Posterior cingulate gyrus (tissue), 11 donors: ENCODE measurements around the gene CHI3L1.

Source experiments
- DNase-seq, 10 donors: peaks; one replicate each; pipeline versions ENCODE4 v3.0.0 to v3.0.0-alpha.2; 2020 to 2021; ENCODE audit warnings: mixed read lengths in 3 of 10
- intact Hi-C: fragments of 100-400 bp; cut with DNase I; formaldehyde crosslinking; loops from one replicate; pipeline ENCODE4 v1.15.1; 2023

Gene CHI3L1

DNA sequence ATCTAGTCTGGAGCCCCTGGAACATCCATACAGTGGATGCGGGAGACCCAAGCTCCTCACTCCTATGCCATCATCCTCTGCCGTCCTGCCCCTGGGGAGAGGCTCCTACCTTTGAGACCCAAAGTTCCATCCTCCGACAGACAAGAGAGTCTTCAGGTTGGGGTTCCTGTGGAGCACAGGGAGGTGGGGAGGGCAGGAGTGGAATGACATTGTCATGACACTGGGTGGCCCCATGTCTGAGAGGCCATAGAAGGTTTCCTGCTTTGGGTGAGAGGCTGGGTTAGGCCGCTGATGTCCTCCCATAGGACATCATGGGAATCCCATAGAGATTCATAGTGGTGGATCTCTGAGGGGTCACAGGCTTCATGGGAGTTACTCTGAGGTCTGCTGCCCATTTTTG, 2.0 kb downstream of the CHI3L1 start:
- intact Hi-C loops, result no loop called here

DNA sequence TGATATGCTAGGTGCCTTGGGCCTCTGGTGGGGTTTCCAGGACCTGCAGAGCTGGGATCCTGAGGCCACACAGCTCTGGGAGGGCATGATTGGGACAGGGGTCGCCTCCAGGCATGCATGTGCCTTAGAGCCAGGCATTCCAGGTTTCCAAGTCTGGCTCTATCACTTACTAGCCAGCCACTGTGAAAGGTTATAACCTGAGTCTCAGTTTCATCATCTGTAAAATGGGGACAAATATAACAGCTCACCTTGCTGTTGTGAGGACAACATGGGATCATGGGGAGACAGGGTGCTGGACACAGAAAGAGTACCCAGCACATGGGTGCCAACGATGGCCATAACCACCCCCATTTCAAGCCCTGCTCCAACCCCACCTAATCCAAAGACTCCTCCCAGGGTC, 2.7 kb downstream of the CHI3L1 start:
- intact Hi-C loops, result no loop called here
- DNase-seq, result peak in 1 of 10 donors; percentile 38

More for the DNA sequence above, 2.0 kb downstream of the CHI3L1 start:
- peak in 1 of 10 donors; percentile 16 for DNase-seq

DNA sequence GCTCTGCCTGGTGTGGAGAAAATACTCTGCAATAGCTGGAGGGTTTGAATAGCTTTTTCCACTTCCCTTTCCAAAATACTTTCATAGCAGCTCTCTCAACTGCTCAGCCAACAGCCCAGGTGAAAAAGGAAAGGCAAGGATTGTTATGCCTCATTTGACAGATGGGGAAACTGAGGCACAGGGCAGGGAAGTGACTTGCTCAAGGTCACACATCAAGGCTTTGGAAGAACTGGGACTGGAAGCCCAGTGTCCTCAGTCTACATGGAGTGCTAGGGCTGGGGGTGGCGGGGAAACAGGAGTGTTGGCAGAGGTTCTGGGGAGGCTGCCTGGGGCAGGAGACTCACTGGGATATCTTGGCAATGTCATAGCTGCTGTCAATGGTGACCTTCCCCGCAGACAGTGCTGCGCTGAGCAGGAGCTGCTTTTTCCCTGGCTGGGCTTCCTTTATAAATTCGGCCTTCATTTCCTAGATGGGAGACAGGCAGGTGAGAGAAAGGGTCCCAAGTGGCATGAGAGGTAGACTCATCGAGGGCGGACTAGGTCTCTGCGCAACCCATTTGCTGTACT, 4.0 kb downstream of the CHI3L1 start:
- DNase-seq, result peak in 1 of 10 donors; percentile 59
- intact Hi-C loops, result no loop called here

DNA sequence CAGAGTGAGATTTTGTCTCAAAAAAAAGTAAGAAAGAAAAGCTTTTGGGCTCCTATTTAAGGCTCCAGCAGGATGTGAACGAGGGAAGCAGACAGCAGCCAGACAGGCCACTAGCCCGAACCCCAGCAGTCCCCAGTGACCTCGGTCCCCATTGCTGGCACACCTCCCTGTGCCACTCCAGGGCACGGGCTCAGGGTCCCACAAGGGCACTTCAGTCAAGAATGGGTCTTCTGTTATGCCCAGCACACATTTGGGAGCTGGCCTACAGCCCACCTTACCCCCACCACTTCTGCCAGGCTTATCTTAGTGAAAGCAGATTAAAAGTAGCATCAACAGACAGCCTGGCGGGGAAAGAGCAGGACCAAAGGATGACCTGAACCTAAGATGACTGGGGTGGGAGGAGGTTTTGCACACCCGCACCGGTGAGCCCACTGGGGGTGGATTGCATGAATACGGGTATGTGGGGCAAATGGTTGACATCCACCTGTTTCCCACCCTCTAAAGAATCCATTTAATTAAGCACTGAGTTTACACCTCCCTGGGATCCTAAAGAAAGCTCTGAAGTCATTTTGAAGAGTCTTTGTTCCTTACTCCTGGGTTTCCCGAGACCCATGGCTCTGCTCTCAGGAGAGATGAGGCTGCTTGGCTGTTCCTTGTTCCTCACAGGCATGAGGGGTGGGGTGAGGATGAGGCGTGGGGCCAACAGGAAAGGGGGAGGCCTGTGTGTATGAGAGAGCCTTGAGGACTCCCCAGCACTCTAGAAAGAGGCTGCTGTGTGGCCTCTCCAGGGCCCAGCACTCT, 4.7 kb downstream of the CHI3L1 start:
- intact Hi-C loops, result no loop called here
- DNase-seq, result peak in 2 of 10 donors; percentile 51 to 52

DNA sequence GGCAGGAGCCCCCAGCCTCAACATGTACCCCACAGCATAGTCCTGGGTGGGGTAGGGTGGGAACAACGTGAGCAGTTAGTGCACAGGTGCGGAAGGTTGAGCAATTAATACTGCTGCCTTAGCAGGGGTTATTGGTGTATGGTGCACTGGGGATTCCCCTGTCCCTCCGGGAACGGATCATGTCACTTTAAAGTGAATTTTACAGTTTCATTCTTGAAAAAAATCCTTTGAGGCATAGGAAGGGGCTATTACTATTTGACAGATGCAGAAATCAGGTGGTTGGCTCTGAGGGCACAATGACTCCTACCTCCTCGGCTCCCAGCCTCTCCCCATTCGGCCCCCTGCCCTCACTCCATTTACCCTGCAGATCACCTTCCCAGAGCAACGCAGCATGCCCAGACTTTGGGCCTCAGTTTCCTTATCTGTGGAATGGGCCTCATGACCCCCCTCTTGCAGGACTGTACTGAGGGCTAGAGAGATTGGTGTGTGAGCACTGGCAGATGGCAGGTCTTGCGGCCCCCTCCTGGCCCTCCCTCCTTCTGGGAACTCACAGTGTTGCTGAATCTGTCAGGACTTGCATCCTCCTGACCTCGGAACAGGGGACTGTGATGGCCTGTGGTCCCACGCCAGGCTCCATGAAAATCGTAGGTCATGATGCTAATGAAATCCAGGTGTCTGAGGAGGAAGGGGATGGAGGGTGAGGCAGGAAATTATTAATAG, 5.7 kb downstream of the CHI3L1 start:
- DNase-seq, result peak in 2 of 10 donors; percentile 27 to 49

DNA sequence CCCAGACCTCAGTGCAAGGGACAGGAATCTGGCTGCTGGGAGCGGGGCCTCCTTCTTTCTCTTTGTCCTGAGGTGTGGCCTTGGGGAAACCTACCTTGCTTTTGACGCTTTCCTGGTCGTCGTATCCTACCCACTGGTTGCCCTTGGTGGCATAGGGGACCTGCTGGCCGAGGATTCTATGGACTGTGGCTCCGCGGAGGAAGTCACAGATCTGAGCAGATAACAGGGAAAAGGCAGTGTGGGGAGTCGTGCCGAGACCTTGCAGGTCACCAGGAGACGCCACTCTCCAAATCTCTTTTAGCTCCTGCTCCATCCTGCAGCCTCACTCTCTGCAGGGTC, 6.9 kb downstream of the CHI3L1 start:
- intact Hi-C loops, result no loop called here
- DNase-seq, result peak in 1 of 10 donors; percentile 55

More for the DNA sequence above, 5.7 kb downstream of the CHI3L1 start:
- intact Hi-C loops, result no loop called here

DNA sequence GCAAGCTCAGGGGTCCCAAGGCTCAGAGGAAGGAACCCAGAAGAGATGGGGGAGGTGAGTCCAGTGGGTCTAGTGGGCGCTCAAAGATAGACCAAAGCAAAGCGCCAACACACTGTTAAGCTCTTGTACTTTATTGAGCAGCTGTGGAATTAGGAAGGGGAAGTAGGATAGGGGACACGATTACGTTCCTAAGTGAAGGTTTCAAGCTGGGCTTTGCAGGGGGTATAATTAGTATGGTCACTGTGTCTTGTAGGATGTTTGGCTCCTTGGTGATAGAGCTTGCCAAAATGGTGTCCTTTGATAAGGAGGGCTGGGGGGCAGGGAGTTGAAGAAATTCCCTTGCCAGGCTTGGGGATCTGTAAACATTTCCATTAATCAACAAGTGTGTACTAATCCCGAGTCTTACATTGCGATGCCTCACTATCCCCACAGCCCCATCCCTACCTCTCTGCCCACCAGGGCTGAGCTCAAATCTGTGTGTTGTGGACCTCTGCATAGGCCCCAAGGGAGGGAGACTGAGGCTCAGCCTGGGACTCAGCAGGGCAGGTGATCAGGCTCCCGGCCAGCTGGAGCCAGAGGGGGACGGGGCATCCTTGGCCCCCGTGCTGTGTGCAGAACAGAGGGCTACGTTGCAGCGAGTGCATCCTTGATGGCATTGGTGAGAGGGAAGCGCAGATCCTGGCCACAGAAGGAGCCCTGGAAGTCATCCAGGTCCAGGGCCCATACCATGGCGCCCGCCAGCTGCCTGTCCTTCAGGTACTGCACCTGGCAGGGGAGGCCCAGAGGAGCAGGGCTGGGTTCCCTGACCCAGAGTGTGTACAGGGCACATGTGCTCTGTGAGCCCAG, 7.5 kb downstream of the CHI3L1 start:
- DNase-seq, result peak in 2 of 10 donors; percentile 54 to 76
- intact Hi-C loops, result no loop called here

DNA sequence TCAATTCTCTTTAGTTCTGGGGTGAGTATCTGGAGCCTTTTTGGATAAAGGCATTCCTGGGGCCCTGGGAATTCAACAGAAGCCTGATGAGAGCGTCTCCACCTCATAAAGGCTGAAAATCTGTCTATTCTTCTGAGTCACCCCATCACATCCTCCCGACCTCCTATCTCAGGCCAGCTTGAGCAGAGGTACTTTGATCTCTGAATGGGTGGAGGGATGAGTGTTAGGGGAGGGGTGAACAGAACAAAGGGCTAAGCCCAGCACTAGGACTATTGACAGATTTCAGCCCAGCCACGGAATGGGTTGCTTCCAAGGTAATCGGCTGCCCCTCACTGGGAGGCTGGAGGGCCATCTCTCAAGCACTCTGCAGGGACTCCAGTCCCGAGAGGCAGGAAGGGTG, 8.4 kb downstream of the CHI3L1 start:
- intact Hi-C loops, result no loop called here
- no peak for DNase-seq

DNA sequence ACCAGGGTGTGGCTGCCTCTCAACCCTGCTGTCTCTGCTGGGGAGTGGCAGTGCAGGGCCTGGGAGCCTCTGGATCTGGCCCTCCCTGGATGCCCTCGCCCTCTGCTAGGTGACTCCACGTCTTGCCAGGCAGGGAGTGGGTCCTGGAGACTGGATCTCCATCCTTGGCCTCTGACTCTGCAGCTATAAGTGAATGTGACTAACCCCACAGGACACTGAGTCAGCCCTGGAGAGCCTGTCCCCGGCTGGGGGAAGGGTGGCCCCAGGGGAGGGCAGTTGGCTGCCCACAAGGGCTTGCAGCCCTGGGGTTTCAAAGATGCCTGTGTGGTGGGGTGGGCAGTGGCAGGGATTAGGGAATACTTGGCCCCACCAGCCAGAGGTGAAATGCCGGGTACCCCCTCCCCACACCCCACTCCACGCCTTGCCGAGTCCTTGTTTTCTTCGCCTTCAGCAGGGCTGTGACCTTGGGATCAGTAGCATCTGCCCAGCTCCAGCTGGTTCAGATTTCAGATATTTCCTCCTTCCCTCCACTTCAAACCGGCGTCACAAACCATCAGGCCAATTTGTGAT, 8.9 kb downstream of the CHI3L1 start:
- intact Hi-C loops, result no loop called here
- DNase-seq, result peak in 2 of 10 donors; percentile 42 to 77

DNA sequence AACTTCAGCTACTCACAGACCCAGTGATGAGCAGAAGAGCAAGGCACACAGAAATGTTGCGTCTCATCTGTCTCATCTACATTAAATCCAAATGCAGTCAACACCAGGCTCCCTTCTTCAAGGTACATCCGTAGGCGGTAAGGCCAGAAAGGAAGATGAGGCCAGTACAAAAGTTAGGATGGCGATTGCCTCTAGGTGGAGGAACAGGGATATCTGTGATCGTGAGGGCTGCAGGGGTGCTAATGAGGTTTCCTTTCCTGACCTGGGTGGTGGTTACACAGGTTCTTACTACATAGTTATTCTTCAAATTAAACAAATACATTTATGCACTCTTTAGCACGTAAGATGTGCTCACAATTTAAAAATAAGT, 9.5 kb downstream of the CHI3L1 start:
- intact Hi-C loops, result no loop called here

DNA sequence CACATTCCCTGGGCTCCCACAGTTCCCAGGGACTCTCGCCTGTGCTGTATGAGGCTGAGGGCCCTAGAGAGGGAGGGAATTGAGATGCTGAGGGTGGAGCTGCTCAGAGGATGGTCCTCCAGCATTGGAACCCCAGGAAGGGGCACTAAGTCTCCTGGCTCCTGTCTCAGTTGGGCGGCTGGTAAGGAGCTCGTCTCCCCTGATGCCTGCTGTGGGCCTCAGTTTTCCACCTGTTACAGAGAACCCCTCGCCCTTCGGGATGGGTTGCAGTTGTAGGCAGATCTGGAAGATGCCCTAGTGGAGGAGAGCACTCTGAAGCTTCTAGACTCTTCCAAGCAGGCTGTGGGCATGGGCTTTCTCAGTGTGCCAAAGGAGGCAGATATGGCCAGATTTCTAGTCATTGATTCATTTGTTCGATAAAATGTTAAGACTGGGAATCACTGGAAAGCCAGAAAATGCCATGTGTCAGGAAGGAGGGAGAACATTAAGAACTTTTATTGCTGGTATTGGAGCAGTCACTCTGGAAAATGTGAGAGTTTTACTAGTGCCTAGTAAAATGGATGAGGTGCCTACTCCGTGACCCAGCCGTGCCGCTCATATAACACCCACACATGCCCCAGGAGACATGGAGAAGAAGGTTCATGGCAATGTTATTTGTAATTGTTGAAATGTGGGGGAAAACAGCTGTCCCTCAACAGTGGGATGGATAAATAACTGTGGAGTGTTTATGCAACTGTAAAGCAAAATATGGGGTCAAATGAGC, 10.1 kb downstream of the CHI3L1 start:
- intact Hi-C loops, result no loop called here
- DNase-seq, result peak in 2 of 10 donors; percentile 35 to 64

More for the DNA sequence above, 9.5 kb downstream of the CHI3L1 start:
- peak in 1 of 10 donors; percentile 11 for DNase-seq

DNA sequence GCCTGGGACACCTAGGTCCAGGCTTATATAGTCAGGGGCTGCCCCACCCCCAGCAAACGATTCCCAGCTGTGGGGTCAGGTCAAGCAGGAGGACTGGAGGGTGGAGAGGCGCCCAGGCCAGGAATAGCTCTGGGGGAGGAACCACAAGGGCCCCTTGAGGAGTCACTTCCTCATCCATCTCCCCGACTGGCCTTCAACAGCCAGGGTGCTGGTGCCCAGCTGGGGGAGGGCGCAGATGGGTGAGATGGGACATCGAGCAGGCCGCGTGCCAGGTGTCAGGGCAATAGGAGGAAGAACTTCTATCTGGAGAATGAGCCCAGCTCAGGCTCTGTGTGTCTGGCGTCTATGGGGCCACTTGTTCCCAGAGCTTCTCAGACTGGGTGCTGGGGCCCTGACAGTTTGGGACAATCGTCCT, 10.7 kb downstream of the CHI3L1 start:
- intact Hi-C loops, result no loop called here

DNA sequence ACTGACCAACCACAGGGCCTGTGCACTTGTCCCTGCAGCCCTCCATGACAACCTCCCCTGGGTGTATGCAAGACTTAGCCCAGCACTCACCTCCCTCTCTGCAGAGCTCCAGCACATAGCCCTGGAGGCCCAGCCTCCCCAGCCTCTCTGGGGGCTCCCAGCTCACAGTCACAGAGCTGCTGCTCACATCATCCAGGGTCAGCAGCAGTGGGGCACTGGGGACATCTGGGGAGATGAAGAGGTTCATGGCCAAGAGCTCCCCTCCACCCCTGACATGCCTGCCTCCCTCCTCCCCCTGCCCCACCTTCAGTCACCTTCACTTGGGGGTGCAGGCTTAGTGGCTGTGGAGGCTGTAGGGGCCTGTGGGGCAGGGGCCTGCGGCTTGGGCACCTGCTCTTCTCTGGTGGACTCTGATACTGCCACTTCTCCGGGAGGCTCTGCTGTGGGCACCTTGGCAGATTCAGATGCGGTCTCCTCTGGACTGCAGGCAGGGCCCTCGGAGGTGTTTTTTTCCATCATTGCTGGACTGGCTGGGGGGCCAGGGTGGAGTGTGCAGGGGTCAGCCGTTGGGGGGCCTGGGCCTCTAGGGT, 11.2 kb downstream of the CHI3L1 start, which contains the start of gene MYBPH:
Gene MYBPH (minus strand): TSS at position 590 of the 590 bp plus-strand sequence. CDS start 71 bp downstream, at position 519.
- intact Hi-C loops, result no loop called here

More for the DNA sequence above, 10.7 kb downstream of the CHI3L1 start:
- DNase-seq, result peak in 3 of 10 donors; percentile 41 to 93 (median 78)

DNA sequence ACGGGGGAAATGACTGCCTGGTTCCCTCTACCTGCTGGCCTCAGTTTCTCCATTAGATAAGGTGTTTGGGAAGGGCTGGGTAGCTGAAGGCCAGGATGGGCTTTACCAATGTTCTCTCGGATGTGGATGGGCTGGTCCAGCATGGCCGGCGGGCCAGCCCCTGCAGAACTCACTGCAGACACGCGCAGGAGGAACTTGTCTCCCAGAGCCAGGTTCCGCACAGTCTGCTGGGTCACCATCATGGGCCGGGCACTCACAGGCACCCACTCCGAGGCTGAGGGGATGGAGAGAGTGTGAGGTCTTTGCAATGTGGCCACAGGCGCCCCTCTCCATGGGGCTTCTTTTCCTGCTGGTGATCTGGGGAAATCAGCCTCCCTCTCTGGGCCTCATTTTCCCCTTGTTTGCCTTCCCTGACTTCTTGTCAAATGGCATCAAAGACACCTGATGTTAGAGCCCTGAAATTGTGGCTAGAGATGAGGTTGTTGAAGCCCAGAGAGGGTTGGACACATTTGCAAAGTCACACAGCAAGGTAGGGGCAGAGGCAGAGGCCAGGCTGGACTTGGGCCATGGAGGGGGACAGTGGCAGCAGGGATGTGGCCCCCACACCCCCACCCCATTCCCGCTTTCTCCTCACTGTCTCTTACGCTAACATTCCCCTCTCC, 12.0 kb downstream of the CHI3L1 start:
- peak in 3 of 10 donors; percentile 24 to 80 (median 78) for DNase-seq
- intact Hi-C loops, result loop anchor here (5.0 kb wide), 1 partner anchor 43 kb away; no protein-coding TSS in a partner anchor

More for the DNA sequence above, 11.2 kb downstream of the CHI3L1 start, which contains the start of gene MYBPH:
- peak in 2 of 10 donors; percentile 29 to 59 for DNase-seq

DNA sequence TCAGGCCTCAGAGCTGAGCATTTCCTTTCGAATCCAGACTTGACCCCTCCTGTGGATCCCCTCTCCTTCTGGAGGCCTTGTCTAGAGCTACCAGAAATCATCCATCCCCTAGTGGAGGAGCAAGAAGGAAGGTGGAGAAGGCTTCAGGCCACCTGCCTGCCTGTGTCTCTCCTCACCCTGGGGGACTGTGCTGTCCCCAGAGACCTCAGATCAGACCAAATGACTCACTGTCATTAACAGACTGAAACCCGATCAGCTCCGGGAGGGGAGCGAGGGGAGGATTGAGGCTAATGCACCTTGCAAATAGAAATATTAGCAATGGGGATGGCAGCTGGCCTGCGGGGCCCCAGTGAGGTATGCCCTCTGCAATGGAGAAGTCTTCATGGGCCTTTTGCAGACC, 12.9 kb downstream of the CHI3L1 start:
- peak in 2 of 10 donors; percentile 31 to 72 for DNase-seq
- intact Hi-C loops, result loop anchor here (2.0 to 5.0 kb wide), 2 partner anchors 44 to 53 kb away; no protein-coding TSS in a partner anchor

DNA sequence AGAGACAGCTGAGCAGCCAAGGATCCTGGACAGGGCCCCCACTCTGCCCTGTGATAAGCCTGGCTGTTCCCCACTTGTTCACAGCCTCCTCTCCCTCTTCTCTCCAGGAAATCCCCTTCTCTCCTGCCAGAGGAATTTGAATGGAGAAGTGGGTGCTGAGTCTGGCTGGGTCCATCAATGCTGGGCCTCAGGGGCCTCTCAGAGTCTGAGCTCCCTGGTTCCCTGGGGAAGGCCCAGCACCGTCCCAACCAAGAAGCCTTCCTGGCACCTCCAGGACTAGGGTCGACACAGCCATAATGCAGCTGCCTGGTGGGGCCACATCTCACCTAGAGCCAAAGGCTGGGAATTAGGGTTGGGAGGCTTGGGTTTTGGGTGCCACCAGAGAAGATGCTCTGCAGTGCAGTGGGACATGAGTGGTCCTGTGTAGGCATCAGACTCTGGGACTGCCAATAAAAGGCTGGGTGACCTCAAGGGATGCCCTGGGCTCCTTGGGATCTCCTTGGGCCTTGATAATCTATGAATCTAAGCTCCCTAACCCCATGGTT, 13.4 kb downstream of the CHI3L1 start:
- intact Hi-C loops, result loop anchor here (2.0 to 5.0 kb wide), 2 partner anchors 44 to 52 kb away; no protein-coding TSS in a partner anchor
- peak in 2 of 10 donors; percentile 32 to 74 for DNase-seq
